ENCODE measurements around the gene NEFH.

The NEFH gene

DNA sequence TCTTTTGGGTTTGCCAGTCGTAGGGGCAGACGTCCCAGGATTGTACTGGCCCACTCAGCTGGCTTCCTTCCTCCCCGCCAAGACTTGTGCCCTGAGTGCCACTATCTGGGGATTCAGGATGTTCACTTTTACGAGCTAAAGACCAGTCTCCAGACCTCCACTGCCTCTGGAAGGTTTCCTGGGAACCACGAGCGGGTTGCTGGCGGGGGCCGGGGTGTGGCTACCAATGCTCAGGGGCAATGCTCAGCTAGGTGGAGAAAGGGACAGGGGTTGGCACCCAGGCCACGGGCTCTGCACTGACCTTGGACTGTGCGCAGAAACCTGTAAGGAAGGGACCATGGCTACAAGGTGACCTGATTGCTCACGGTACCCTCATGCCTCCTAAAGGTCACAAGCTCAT, 2.2 kb downstream of the NEFH start:
- no peak for TF ChIP-seq ZBTB7A (IDR thresholded peaks at IDR 0.05; ENCODE audit: low read depth)
- TF ChIP-seq, protein P1, sequence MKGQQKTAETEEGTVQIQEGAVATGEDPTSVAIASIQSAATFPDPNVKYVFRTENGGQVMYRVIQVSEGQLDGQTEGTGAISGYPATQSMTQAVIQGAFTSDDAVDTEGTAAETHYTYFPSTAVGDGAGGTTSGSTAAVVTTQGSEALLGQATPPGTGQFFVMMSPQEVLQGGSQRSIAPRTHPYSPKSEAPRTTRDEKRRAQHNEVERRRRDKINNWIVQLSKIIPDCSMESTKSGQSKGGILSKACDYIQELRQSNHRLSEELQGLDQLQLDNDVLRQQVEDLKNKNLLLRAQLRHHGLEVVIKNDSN (IDR thresholded peaks at IDR 0.05): no peak
- no peak for TF ChIP-seq CEBPB (IDR thresholded peaks at IDR 0.05)
- no peak for TF ChIP-seq EP300 (IDR thresholded peaks at IDR 0.05; ENCODE audit: borderline replicate concordance)
- TF ChIP-seq CREB1 (IDR thresholded peaks at IDR 0.05; ENCODE audit: low read depth): no peak
- no peak for TF ChIP-seq TAF1 (IDR thresholded peaks at IDR 0.05; ENCODE audit: low read depth)

DNA sequence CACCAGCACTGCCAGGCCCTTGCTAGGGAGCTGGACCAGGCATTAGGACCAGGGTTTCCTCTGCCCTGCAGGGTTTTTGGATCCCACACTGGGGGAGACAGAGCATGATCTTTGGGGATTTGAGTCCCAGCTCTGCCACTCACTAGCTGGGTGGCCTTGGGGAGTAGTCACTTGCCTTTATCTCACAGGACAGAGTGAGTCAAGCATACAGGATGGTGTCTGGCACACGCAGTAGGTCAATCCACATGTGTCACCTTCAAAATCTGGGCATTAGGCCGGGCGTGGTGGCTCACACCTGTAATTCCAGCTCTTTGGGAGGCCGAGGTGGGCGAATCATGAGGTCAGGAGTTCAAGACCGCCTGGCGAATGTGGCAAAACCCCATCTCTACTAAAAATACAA, 2.7 kb downstream of the NEFH start:
- no peak for TF ChIP-seq FOXM1 (IDR thresholded peaks at IDR 0.05; ENCODE audit: borderline replicate concordance, low read depth)
- TF ChIP-seq EGR1 (IDR thresholded peaks at IDR 0.05): no peak
- TF ChIP-seq, protein P2, sequence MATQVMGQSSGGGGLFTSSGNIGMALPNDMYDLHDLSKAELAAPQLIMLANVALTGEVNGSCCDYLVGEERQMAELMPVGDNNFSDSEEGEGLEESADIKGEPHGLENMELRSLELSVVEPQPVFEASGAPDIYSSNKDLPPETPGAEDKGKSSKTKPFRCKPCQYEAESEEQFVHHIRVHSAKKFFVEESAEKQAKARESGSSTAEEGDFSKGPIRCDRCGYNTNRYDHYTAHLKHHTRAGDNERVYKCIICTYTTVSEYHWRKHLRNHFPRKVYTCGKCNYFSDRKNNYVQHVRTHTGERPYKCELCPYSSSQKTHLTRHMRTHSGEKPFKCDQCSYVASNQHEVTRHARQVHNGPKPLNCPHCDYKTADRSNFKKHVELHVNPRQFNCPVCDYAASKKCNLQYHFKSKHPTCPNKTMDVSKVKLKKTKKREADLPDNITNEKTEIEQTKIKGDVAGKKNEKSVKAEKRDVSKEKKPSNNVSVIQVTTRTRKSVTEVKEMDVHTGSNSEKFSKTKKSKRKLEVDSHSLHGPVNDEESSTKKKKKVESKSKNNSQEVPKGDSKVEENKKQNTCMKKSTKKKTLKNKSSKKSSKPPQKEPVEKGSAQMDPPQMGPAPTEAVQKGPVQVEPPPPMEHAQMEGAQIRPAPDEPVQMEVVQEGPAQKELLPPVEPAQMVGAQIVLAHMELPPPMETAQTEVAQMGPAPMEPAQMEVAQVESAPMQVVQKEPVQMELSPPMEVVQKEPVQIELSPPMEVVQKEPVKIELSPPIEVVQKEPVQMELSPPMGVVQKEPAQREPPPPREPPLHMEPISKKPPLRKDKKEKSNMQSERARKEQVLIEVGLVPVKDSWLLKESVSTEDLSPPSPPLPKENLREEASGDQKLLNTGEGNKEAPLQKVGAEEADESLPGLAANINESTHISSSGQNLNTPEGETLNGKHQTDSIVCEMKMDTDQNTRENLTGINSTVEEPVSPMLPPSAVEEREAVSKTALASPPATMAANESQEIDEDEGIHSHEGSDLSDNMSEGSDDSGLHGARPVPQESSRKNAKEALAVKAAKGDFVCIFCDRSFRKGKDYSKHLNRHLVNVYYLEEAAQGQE (IDR thresholded peaks at IDR 0.05; ENCODE audit: low read depth): no peak
- TF ChIP-seq EP300 (IDR thresholded peaks at IDR 0.05; ENCODE audit: borderline replicate concordance): no peak
- TF ChIP-seq YY1 (IDR thresholded peaks at IDR 0.05; ENCODE audit: low read depth): no peak
- TF ChIP-seq ZBTB7A (IDR thresholded peaks at IDR 0.05; ENCODE audit: low read depth): no peak
- TF ChIP-seq NFIC (IDR thresholded peaks at IDR 0.05): no peak
- no peak for TF ChIP-seq CEBPB (IDR thresholded peaks at IDR 0.05)
- TF ChIP-seq, protein P1 (IDR thresholded peaks at IDR 0.05): no peak
- no peak for TF ChIP-seq CREB1 (IDR thresholded peaks at IDR 0.05; ENCODE audit: low read depth)
- TF ChIP-seq, protein P3, sequence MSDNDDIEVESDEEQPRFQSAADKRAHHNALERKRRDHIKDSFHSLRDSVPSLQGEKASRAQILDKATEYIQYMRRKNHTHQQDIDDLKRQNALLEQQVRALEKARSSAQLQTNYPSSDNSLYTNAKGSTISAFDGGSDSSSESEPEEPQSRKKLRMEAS (IDR thresholded peaks at IDR 0.05): no peak
- TF ChIP-seq TEAD4 (IDR thresholded peaks at IDR 0.05): no peak
- no peak for TF ChIP-seq TAF1 (IDR thresholded peaks at IDR 0.05; ENCODE audit: low read depth)
- no peak for TF ChIP-seq RAD21 (IDR thresholded peaks at IDR 0.05; ENCODE audit: low read depth)
- TF ChIP-seq TCF12 (IDR thresholded peaks at IDR 0.05; ENCODE audit: low read depth): no peak

DNA sequence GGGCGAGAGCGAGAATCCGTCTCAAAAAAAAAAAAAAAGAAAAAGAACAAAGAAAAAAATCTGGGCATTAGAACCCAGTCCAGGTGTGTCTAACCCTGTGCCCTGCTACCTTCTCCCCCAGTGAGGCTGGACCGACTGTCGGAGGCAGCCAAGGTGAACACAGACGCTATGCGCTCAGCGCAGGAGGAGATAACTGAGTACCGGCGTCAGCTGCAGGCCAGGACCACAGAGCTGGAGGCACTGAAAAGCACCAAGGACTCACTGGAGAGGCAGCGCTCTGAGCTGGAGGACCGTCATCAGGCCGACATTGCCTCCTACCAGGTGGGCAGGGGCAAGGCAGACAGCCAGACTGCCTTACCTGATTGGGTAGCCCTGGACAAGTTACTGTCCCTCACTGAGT, 3.2 kb downstream of the NEFH start:
- TF ChIP-seq EP300 (IDR thresholded peaks at IDR 0.05; ENCODE audit: borderline replicate concordance) (no peak), NFIC (IDR thresholded peaks at IDR 0.05) (no peak), TEAD4 (IDR thresholded peaks at IDR 0.05) (no peak), CEBPB (IDR thresholded peaks at IDR 0.05) (no peak), EGR1 (IDR thresholded peaks at IDR 0.05) (no peak), YY1 (IDR thresholded peaks at IDR 0.05; ENCODE audit: low read depth) (no peak), ZBTB7A (IDR thresholded peaks at IDR 0.05; ENCODE audit: low read depth) (no peak), TAF1 (IDR thresholded peaks at IDR 0.05; ENCODE audit: low read depth) (no peak), RAD21 (IDR thresholded peaks at IDR 0.05; ENCODE audit: low read depth) (no peak), CREB1 (IDR thresholded peaks at IDR 0.05; ENCODE audit: low read depth) (no peak), TCF12 (IDR thresholded peaks at IDR 0.05; ENCODE audit: low read depth) (no peak)
- TF ChIP-seq, protein P3 (IDR thresholded peaks at IDR 0.05): no peak
- TF ChIP-seq, protein P2 (IDR thresholded peaks at IDR 0.05; ENCODE audit: low read depth): no peak
- TF ChIP-seq, protein P1 (IDR thresholded peaks at IDR 0.05): no peak

DNA sequence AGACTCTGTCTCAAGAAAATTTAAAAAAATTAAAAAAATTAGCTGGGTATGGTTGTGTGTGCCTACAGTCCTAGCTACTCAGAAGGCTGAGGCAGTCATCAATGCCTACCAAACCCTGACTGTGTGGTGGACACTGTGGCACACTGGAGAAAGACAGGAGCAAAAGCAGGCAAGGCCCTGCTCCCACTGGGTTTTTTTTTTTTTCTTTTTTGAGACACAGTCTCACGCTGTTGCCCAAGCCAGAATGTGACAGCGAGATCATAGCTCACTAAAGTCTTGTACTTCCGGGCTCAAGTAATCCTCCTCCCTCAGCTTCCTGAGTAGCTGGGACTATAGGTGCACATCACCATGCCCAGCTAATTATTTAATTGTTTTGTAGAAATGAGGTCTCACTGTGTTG, 4.6 kb downstream of the NEFH start:
- TF ChIP-seq, protein P3 (IDR thresholded peaks at IDR 0.05): no peak
- TF ChIP-seq TAF1 (IDR thresholded peaks at IDR 0.05; ENCODE audit: low read depth) (no peak), CEBPB (IDR thresholded peaks at IDR 0.05) (no peak), YY1 (IDR thresholded peaks at IDR 0.05; ENCODE audit: low read depth) (no peak), NFIC (IDR thresholded peaks at IDR 0.05) (no peak), ZBTB7A (IDR thresholded peaks at IDR 0.05; ENCODE audit: low read depth) (no peak), RAD21 (IDR thresholded peaks at IDR 0.05; ENCODE audit: low read depth) (no peak), CREB1 (IDR thresholded peaks at IDR 0.05; ENCODE audit: low read depth) (no peak), FOXM1 (IDR thresholded peaks at IDR 0.05; ENCODE audit: borderline replicate concordance, low read depth) (no peak), EGR1 (IDR thresholded peaks at IDR 0.05) (no peak), EP300 (IDR thresholded peaks at IDR 0.05; ENCODE audit: borderline replicate concordance) (no peak), TEAD4 (IDR thresholded peaks at IDR 0.05) (no peak), TCF12 (IDR thresholded peaks at IDR 0.05; ENCODE audit: low read depth) (no peak)
- TF ChIP-seq, protein P2 (IDR thresholded peaks at IDR 0.05; ENCODE audit: low read depth): no peak
- TF ChIP-seq, protein P1 (IDR thresholded peaks at IDR 0.05): no peak
